NCI-H128 (cell line): Measurements from ENCODE around the gene ARHGAP15.

Experiments used
- DNase-seq: peaks from one replicate; lab custom pipeline; 2025; ENCODE audit not compliant: unreplicated experiment; lab: John Stamatoyannopoulos, UW

ARHGAP15 gene

GRCh38 chr2:143259368-143259958 lies 130.2 kb downstream of the ARHGAP15 start:
- peak; percentile 35 for DNase-seq

GRCh38 chr2:143261986-143262385 lies 132.8 kb downstream of the ARHGAP15 start:
- DNase-seq = no peak

DNA sequence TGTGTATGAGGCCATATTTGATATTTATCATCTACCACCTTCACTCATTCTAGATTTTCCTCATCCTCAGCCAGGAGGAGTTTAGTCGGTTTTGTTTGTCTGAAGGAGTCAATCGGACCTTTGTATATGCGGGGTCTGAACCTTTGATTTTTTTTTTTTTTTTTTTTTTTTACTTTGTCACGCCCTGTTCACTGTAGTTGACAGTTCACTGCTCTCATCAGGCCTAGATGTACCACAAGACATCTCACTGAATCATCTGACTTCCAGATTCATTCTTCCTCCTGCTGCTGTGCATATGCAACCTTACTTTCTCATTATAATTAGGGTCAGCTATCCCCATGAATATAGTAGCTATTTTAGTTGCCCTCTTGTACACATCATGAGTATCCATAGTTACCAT lies 133.2 kb downstream of the ARHGAP15 start:
- no peak for DNase-seq

GRCh38 chr2:143263066-143263625 lies 133.9 kb downstream of the ARHGAP15 start:
- no peak for DNase-seq

DNA sequence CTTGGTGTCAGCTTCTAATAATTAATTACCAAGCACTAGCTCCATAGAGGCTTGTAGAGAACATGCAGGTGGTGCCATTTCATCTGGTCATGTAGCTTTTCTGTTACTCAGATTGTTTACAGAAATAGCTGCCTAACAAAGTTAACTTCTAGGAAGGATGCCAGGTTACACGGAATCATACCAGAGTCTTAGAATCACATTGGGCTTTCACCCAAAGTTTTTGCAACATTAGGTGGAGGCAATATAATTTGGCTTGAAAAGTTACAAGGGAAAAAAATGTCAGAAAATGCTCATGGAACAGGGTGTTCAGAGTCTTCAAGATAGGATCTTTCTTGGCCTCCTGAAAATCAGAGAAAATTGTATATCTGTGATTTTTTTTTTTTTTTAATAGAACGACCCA lies 135.6 kb downstream of the ARHGAP15 start:
- DNase-seq = no peak

DNA sequence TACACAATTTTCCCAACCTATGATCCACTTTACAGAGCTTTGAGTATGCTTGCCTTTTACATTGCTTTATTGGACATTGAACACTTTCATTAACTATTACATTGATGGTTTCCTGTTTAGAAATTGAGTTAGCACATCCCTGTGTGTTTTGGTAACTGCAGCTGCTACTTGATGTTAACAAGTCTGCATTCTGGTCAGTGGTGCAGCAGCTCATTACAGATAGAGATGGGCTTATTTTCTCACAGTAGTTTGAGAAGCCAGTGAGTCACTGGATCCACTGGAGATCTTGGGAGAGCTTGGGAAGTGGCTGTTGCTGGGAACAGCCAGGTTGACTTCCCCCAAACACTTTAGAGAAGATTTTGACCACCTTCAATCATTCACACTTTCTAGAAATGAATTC lies 150.5 kb downstream of the ARHGAP15 start:
- DNase-seq = no peak

- DNase-seq = no peak
These were observed 151.0 kb downstream of the ARHGAP15 start for GRCh38 chr2:143280097-143280757.

DNA sequence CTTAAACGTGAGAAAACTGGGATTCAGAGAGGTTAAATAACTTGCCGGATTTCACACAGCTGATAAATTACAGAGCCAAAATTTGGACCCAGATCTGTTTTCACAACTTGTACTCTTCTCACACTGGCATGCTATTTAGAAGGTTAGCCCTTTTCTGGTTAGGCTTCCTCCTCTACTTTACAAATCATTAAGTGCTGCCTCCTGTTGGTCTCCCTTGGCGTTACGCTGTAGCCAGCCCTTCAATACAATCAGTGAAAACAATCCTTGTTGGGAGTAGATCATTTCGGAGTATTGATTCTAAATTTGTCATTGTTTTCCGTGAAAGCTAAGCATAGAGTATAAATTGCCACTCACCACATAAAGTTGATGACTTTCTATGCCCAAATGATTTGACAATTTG lies 153.5 kb downstream of the ARHGAP15 start:
- no peak for DNase-seq

- DNase-seq = no peak
These were observed 155.0 kb downstream of the ARHGAP15 start for GRCh38 chr2:143284087-143284675.

DNA sequence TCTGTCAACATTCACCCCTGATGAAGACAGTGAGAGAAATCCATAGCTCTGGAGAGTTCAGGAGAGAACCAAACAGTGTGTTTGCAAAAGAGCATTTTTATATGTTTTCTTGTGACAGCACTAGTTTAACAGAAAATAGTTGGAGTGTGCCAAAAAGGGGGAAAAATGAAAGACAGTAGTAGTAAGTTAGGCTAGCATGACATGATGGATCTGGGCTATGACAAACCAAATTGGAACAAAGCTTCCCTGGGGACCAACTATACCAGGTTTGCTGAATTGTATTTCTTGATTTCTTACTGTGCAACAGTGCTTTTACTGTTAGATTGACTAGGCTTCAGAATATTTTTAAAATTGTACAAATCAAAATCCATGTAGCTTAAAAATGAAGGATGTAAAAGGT lies 159.8 kb downstream of the ARHGAP15 start:
- no peak for DNase-seq

GRCh38 chr2:143290221-143290620 lies 161.0 kb downstream of the ARHGAP15 start:
- DNase-seq = no peak

GRCh38 chr2:143294068-143294467 lies 164.8 kb downstream of the ARHGAP15 start:
- no peak for DNase-seq

DNA sequence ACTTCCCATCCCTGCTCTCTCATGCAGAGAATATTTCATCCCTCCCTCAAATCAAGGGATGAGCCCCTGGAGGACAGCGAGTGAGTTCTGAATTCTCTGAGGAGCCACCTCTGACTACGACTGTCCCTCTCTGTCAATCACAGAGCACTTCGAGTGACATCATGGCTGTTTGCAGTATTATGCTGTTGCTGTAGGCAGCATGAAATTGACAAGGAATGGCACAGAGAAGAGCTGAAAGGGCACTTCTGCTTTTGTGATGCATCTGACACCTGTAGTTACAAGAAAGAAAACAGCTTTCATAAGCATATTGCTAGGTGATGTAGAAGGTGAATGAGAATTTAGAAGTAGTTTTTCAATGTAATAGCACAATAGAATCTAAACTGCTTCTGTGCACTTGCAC lies 166.9 kb downstream of the ARHGAP15 start:
- no peak for DNase-seq

GRCh38 chr2:143297182-143297581 lies 168.0 kb downstream of the ARHGAP15 start:
- DNase-seq = no peak

DNA sequence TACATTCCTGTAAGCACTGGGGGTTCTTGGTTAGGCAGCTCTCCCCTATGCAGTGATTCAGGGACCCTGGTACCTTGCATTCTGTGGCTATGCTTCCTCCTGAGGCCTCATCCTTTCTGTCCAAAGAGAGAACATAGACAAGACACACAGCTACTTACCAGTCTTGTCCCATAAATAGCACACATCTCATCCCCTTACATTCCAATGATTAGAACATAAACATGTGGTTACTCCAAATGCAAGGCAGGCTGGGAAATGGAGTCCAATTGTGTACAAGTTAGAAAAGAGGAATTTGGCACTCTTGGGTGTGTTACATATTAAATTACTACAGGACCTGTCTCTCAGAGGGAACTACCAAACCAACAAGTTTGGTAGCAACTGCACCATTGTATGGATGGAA lies 171.3 kb downstream of the ARHGAP15 start:
- no peak for DNase-seq

- no peak for DNase-seq
These were observed 182.2 kb downstream of the ARHGAP15 start for GRCh38 chr2:143311426-143311825.

DNA sequence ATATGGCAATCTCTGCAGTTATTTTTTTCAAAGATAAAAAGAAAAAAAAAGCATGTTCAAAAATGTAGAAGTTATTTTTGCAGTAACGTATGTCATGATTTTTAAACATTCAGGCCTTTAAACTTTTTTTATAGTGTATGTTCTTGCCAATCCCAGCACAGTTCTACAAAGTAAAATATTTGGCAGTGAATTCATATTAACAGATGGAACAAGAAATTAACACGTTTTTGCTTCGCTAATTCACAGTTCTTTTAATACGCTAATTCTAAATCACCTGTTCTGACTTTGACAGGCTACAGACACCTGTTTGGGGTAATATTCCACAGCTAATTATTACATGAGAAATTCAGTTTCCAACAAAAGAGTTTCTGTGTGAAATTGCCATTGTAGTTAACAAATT lies 183.2 kb downstream of the ARHGAP15 start:
- DNase-seq = no peak

DNA sequence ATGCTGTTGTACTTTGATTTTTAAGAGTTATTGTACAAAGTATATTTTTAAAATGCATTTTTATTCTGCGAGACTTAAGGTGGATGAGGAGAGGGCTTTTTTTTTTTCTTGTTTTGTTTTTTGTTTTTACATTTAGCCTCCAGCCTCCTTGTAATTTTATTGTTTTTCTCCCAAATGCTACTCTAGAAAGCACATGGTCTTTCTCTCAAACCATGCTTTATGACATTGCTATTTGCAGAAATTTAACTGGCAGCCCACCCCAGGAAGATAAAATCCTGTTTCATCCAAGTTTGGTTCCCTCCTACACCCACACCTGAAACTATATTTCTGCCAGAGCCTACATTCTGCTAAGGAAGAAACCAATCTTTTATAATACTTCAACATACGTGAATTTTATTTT lies 184.6 kb downstream of the ARHGAP15 start:
- DNase-seq = no peak

- no peak for DNase-seq
These were observed 192.8 kb downstream of the ARHGAP15 start for GRCh38 chr2:143321994-143322393.

GRCh38 chr2:143329288-143329687 lies 200.1 kb downstream of the ARHGAP15 start:
- DNase-seq = no peak

- no peak for DNase-seq
These were observed 204.1 kb downstream of the ARHGAP15 start for GRCh38 chr2:143333168-143333791.

GRCh38 chr2:143333847-143334246 lies 204.6 kb downstream of the ARHGAP15 start:
- no peak for DNase-seq
